GM12892 (cell line): ENCODE data around the gene CST11.

Source experiments
- POLR2A ChIP-seq: IDR thresholded peaks from 2 replicates; pipeline ENCODE4 v1.6.1; 2011; ENCODE audit warnings: low read depth, low read length, control low read depth
- POLR2AphosphoS5 ChIP-seq: IDR thresholded peaks from 2 replicates; pipeline ENCODE4 v1.6.1; 2011; ENCODE audit warnings: low read depth, low read length, control low read depth
- TAF1 ChIP-seq: IDR thresholded peaks from 2 replicates; pipeline ENCODE4 v1.6.1; 2011; ENCODE audit warnings: low read depth, mild to moderate bottlenecking, control low read depth, low read length, borderline replicate concordance

GRCh38 chr20:23406880-23407279, 45.8 kb downstream of the CST11 start:
- TF ChIP-seq POLR2AphosphoS5, result no peak
- TF ChIP-seq TAF1, result no peak
- no peak for TF ChIP-seq POLR2A
